ENCODE data around the gene TSPO2. TPM values are rescaled to one million over a fixed set of nuclear protein-coding genes. Genes with fewer than 3 reads are reported as not detected.

Gene TSPO2
- total and polyA plus RNA-seq, 2 of the 13 experiments (the other 11 are each of a cell fraction or from before 2014, with no cell fraction given), result 0.55 TPM; not detected in 1

GRCh38 chr6:41040101-41040939 is 1.9 kb upstream of the TSPO2 start (continued):
- TF ChIP-seq AKNA (CRISPR knock-in tag; IDR thresholded peaks at IDR 0.05; ENCODE audit: borderline replicate concordance) (no peak), POLR2G (IDR thresholded peaks at IDR 0.05; ENCODE audit: low read depth, low read length) (peak; percentile 93), ZNF34 (CRISPR knock-in tag; IDR thresholded peaks at IDR 0.05; ENCODE audit: borderline replicate concordance) (0 out of 2 replicates have a peak, but pooled peaks have one; percentile 52), ZNF772 (CRISPR knock-in tag; IDR thresholded peaks at IDR 0.05) (peak; percentile 95), ESRRA (CRISPR knock-in tag; IDR thresholded peaks at IDR 0.05; ENCODE audit: low read depth) (peak; percentile 77; the same call in 1 of the 2 replicates), SALL1 (CRISPR knock-in tag; IDR thresholded peaks at IDR 0.05) (peak; percentile 80), KAT2B (IDR thresholded peaks at IDR 0.05; ENCODE audit: borderline replicate concordance, low read depth, low read length) (no peak), UBTF (CRISPR knock-in tag; IDR thresholded peaks at IDR 0.05) (no peak), HNRNPUL1 (IDR thresholded peaks at IDR 0.05; ENCODE audit: low read depth, low read length) (no peak), SUZ12 (IDR thresholded peaks at IDR 0.05; ENCODE audit: low read depth, low read length) (no peak), MBNL3 (CRISPR knock-in tag; conservative IDR thresholded peaks at IDR 0.05) (no peak), RBM39 (IDR thresholded peaks at IDR 0.05; ENCODE audit: low read depth, low read length, poor library complexity, severe bottlenecking) (no peak), ARID3A (IDR thresholded peaks at IDR 0.05; ENCODE audit: low read depth, low read length) (peak; percentile 43; the same call in 1 of the 2 replicates), ZNF280D (CRISPR knock-in tag; IDR thresholded peaks at IDR 0.05) (peak; percentile 25; the same call in 1 of the 2 replicates), ASH2L (IDR thresholded peaks at IDR 0.05; ENCODE audit: insufficient read length, low read depth, low read length) (peak; percentile 98), ZSCAN22 (CRISPR knock-in tag; IDR thresholded peaks at IDR 0.05) (no peak)

All from HepG2 (cell line).